ENCODE measurements around the gene MRPL38. TPM values are rescaled to one million over a fixed set of nuclear protein-coding genes. Genes with fewer than 3 reads are reported as not detected.

MRPL38 gene
- 27.7 and 34.8 TPM in 2 replicates for total RNA-seq (2014; rRNA removed; shearing (Covaris generic))

- peak; percentile 98 for DNase-seq (ENCODE audit: low read depth)
Measured at GRCh38 chr17:75904749-75905521, at the start of gene MRPL38. MRPL38 (minus strand) TSS chr17:75904884; CDS start chr17:75904875, 9 bp downstream.

- no peak for DNase-seq (ENCODE audit: low read depth)
Measured at GRCh38 chr17:75950855-75951554, 46.3 kb upstream of the MRPL38 start.

GRCh38 chr17:75950421-75950820 lies 45.7 kb upstream of the MRPL38 start:
- DNase-seq (ENCODE audit: low read depth): no peak

GRCh38 chr17:75945211-75945610 lies 40.5 kb upstream of the MRPL38 start:
- no peak for DNase-seq (ENCODE audit: low read depth)

GRCh38 chr17:75943491-75943890 lies 38.8 kb upstream of the MRPL38 start:
- no peak for DNase-seq (ENCODE audit: low read depth)

GRCh38 chr17:75942473-75942872 lies 37.8 kb upstream of the MRPL38 start:
- DNase-seq (ENCODE audit: low read depth): no peak

GRCh38 chr17:75941442-75941819 lies 36.7 kb upstream of the MRPL38 start:
- no peak for DNase-seq (ENCODE audit: low read depth)

GRCh38 chr17:75940727-75941441 lies 36.2 kb upstream of the MRPL38 start, which contains the start of gene FBF1:
FBF1 (minus strand) TSS chr17:75941042; CDS start chr17:75938149, 2,893 bp downstream.
- DNase-seq (ENCODE audit: low read depth): peak; percentile 98

GRCh38 chr17:75937652-75938051 lies 33.0 kb upstream of the MRPL38 start:
- DNase-seq (ENCODE audit: low read depth): no peak

- DNase-seq (ENCODE audit: low read depth): no peak
Measured at GRCh38 chr17:75933808-75934207, 29.1 kb upstream of the MRPL38 start.

- DNase-seq (ENCODE audit: low read depth): no peak
Measured at GRCh38 chr17:75932852-75933251, 28.2 kb upstream of the MRPL38 start.

GRCh38 chr17:75931062-75931461 lies 26.4 kb upstream of the MRPL38 start:
- no peak for DNase-seq (ENCODE audit: low read depth)

- no peak for DNase-seq (ENCODE audit: low read depth)
Measured at GRCh38 chr17:75927286-75927922, 22.7 kb upstream of the MRPL38 start.

GRCh38 chr17:75926456-75926855 lies 21.8 kb upstream of the MRPL38 start:
- DNase-seq (ENCODE audit: low read depth): no peak

- no peak for DNase-seq (ENCODE audit: low read depth)
Measured at GRCh38 chr17:75925912-75926311, 21.2 kb upstream of the MRPL38 start.

- no peak for DNase-seq (ENCODE audit: low read depth)
Measured at GRCh38 chr17:75925103-75925502, 20.4 kb upstream of the MRPL38 start.

GRCh38 chr17:75922963-75923874 lies 18.5 kb upstream of the MRPL38 start:
- no peak for DNase-seq (ENCODE audit: low read depth)

GRCh38 chr17:75922173-75922961 lies 17.7 kb upstream of the MRPL38 start:
- no peak for DNase-seq (ENCODE audit: low read depth)

- DNase-seq (ENCODE audit: low read depth): no peak
Measured at GRCh38 chr17:75921596-75921995, 16.9 kb upstream of the MRPL38 start.

GRCh38 chr17:75920045-75920560 lies 15.4 kb upstream of the MRPL38 start:
- DNase-seq (ENCODE audit: low read depth): no peak

Measured in Daoy (cell line).